ENCODE results near the gene ADCY1. TPM values are rescaled to one million over a fixed set of nuclear protein-coding genes. Genes with fewer than 3 reads are reported as not detected.

ADCY1 gene
- total RNA-seq, 2 experiments from 2014 or later, result 0.02 to 0.07 TPM

GRCh38 chr7:45598886-45599520, 24.8 kb downstream of the ADCY1 start:
- Mint-ChIP-seq H3K27me3 (no peaks in the 10 kb centered on the region), H3K9me3 (no peaks in the 10 kb centered on the region), H3K4me1 (ENCODE audit: low read depth) (no peaks in the 10 kb centered on the region), H3K36me3 (ENCODE audit: low read depth) (no peaks in the 10 kb centered on the region), H3K4me3 (no peak overlapping the region), H3K27ac (no peak overlapping the region)
- ChIA-PET POLR2A (no interaction called here), CTCF (no interaction called here)
- no peak for ATAC-seq
- intact Hi-C loops (cut with micrococcal nuclease), result no loop called here
- no peak for DNase-seq
- no peak for TF ChIP-seq CTCF (IDR thresholded peaks at IDR 0.05)

- no peak overlapping the region for H3K27ac Mint-ChIP-seq
- ATAC-seq (no peak), DNase-seq (no peak)
- ChIA-PET POLR2A (no interaction called here), CTCF (no interaction called here)
- H3K9me3 Mint-ChIP-seq, result no peaks in the 10 kb centered on the region
- no peak for TF ChIP-seq CTCF (IDR thresholded peaks at IDR 0.05)
- no peak overlapping the region for H3K4me3 Mint-ChIP-seq
- H3K4me1 Mint-ChIP-seq (ENCODE audit: low read depth), result no peaks in the 10 kb centered on the region
- H3K36me3 Mint-ChIP-seq (ENCODE audit: low read depth), result no peaks in the 10 kb centered on the region
- intact Hi-C loops (cut with micrococcal nuclease), result no loop called here
- no peaks in the 10 kb centered on the region for H3K27me3 Mint-ChIP-seq
These were observed 25.9 kb downstream of the ADCY1 start for GRCh38 chr7:45599851-45600706.

- TF ChIP-seq CTCF (IDR thresholded peaks at IDR 0.05), result no peak
These were observed 26.9 kb downstream of the ADCY1 start for GRCh38 chr7:45601094-45601493.

GRCh38 chr7:45601816-45602540, 27.8 kb downstream of the ADCY1 start:
- H3K4me1 Mint-ChIP-seq (ENCODE audit: low read depth), result no peaks in the 10 kb centered on the region
- ATAC-seq, result no peak
- CTCF ChIA-PET, result no interaction called here
- no peak for TF ChIP-seq CTCF (IDR thresholded peaks at IDR 0.05)
- H3K4me3 Mint-ChIP-seq, result no peak overlapping the region
- POLR2A ChIA-PET, result no interaction called here
- intact Hi-C loops (cut with micrococcal nuclease), result no loop called here
- H3K27ac Mint-ChIP-seq, result no peak overlapping the region
- H3K36me3 Mint-ChIP-seq (ENCODE audit: low read depth), result no peaks in the 10 kb centered on the region
- H3K27me3 Mint-ChIP-seq, result peaks cover 2% of the 10 kb centered on the region
- no peaks in the 10 kb centered on the region for H3K9me3 Mint-ChIP-seq
- DNase-seq, result no peak

More at GRCh38 chr7:45601094-45601493, 26.9 kb downstream of the ADCY1 start:
- H3K27me3 Mint-ChIP-seq, result peaks cover 2% of the 10 kb centered on the region
- intact Hi-C loops (cut with micrococcal nuclease), result no loop called here
- no peak for DNase-seq
- POLR2A ChIA-PET, result no interaction called here
- no peaks in the 10 kb centered on the region for H3K4me1 Mint-ChIP-seq (ENCODE audit: low read depth)
- H3K36me3 Mint-ChIP-seq (ENCODE audit: low read depth), result no peaks in the 10 kb centered on the region
- H3K4me3 Mint-ChIP-seq, result no peak overlapping the region
- CTCF ChIA-PET, result no interaction called here
- H3K9me3 Mint-ChIP-seq, result no peaks in the 10 kb centered on the region
- H3K27ac Mint-ChIP-seq, result no peak overlapping the region
- ATAC-seq, result no peak

GRCh38 chr7:45606050-45606449, 31.9 kb downstream of the ADCY1 start:
- intact Hi-C loops (cut with micrococcal nuclease), result no loop called here
- Mint-ChIP-seq H3K4me1 (ENCODE audit: low read depth) (no peaks in the 10 kb centered on the region), H3K27ac (no peak overlapping the region), H3K9me3 (no peaks in the 10 kb centered on the region), H3K36me3 (ENCODE audit: low read depth) (no peaks in the 10 kb centered on the region), H3K27me3 (peaks cover 8% of the 10 kb centered on the region), H3K4me3 (no peak overlapping the region)
- no peak for TF ChIP-seq CTCF (IDR thresholded peaks at IDR 0.05)
- POLR2A ChIA-PET, result no interaction called here
- DNase-seq (no peak), ATAC-seq (no peak)
- CTCF ChIA-PET, result no interaction called here
